HEK293 (cell line): ENCODE results near the gene IGDCC3.

ENCODE experiments used
- CTCF ChIA-PET: fragments of 350-600 bp; formaldehyde crosslinking; extraction: SDS; loops from one replicate; lab custom pipeline; 2021; ENCODE audit warnings: antibody characterized with exemption; lab: Yijun Ruan, JAX
- POLR2A ChIA-PET: fragments of 300-600 bp; formaldehyde crosslinking; extraction: SDS; loops from one replicate; lab custom pipeline; 2020; ENCODE audit warnings: antibody characterized with exemption, inconsistent platforms; lab: Yijun Ruan, JAX
- H3K27ac ChIP-seq: fragments of 200-500 bp; sonication (Bioruptor generic); 2 replicates; pipeline ENCODE4 v1.5.1; 2014; ENCODE audit warnings: low read depth, low read length, control low read depth, inconsistent platforms; ENCODE audit errors: extremely low read depth
- H3K36me3 ChIP-seq, 2 experiments: fragments of 200-500 bp in 1 of 2; sonication (Bioruptor generic) in 1 of 2; 1 replicate in 1 of 2; 2 replicates in 1 of 2; pipeline ENCODE4 v1.5.1; 2014 to 2017; ENCODE audit warnings: inconsistent platforms in 2 of 2, low read length in 2 of 2; ENCODE audit not compliant: control insufficient read depth in 2 of 2, insufficient read depth in 1 of 2
- H3K4me1 ChIP-seq: fragments of 200-500 bp; sonication (Bioruptor generic); 2 replicates; pipeline ENCODE4 v1.5.1; 2014; ENCODE audit warnings: mild to moderate bottlenecking, low read length, inconsistent platforms; ENCODE audit not compliant: control insufficient read depth, insufficient read depth
- H3K4me3 ChIP-seq: 2 replicates; pipeline ENCODE4 v1.5.1; 2011; ENCODE audit warnings: low read depth, mild to moderate bottlenecking, control low read depth, low read length, moderate library complexity
- H3K9me3 ChIP-seq: fragments of 200-500 bp; sonication (Bioruptor generic); 2 replicates; pipeline ENCODE4 v1.5.1; 2014; ENCODE audit warnings: low read depth, low read length, inconsistent platforms; ENCODE audit not compliant: control insufficient read depth, insufficient read depth
- GLI2 ChIP-seq: fragments of 450-650 bp; formaldehyde crosslinking; IDR thresholded peaks from 2 replicates; pipeline ENCODE4; 2017; ENCODE audit warnings: missing biosample characterization, missing genetic modification characterization, low read depth, borderline replicate concordance
- MEIS1 ChIP-seq: sonication (generic); formaldehyde crosslinking; IDR thresholded peaks from 2 replicates; pipeline ENCODE4 v1.8.1; 2022; ENCODE audit warnings: missing genetic modification reagents, mild to moderate bottlenecking, borderline replicate concordance
- OVOL3 ChIP-seq: fragments of 450-650 bp; formaldehyde crosslinking; IDR thresholded peaks from 2 replicates; pipeline ENCODE4 v1.5.1; 2016; ENCODE audit warnings: missing biosample characterization, missing genetic modification characterization
- SALL2 ChIP-seq: fragments of 450-650 bp; formaldehyde crosslinking; IDR thresholded peaks from 2 replicates; pipeline ENCODE4 v1.5.0; 2017; ENCODE audit warnings: missing biosample characterization, mild to moderate bottlenecking, missing genetic modification characterization, borderline replicate concordance
- ZBTB7A ChIP-seq: fragments of 450-650 bp; formaldehyde crosslinking; IDR thresholded peaks from 2 replicates; pipeline ENCODE4 v1.5.1; 2016; ENCODE audit warnings: low read depth, missing biosample characterization, missing genetic modification characterization
- ZFP41 ChIP-seq: fragments of 450-650 bp; formaldehyde crosslinking; IDR thresholded peaks from 2 replicates; pipeline ENCODE4 v1.5.1; 2016; ENCODE audit warnings: missing biosample characterization, missing genetic modification characterization, borderline replicate concordance
- ZFP69B ChIP-seq: fragments of 450-650 bp; formaldehyde crosslinking; IDR thresholded peaks from 2 replicates; pipeline ENCODE4 v1.5.1; 2016; ENCODE audit warnings: missing biosample characterization, missing genetic modification characterization
- ZNF146 ChIP-seq: fragments of 450-650 bp; formaldehyde crosslinking; IDR thresholded peaks from 2 replicates; pipeline ENCODE4 v1.5.1; 2016; ENCODE audit warnings: missing biosample characterization, missing genetic modification characterization
- ZNF155 ChIP-seq: fragments of 450-650 bp; formaldehyde crosslinking; IDR thresholded peaks from 2 replicates; pipeline ENCODE4 v1.5.1; 2016; ENCODE audit warnings: missing biosample characterization, missing genetic modification characterization
- ZNF175 ChIP-seq: fragments of 450-650 bp; formaldehyde crosslinking; IDR thresholded peaks from 2 replicates; pipeline ENCODE4 v1.5.1; 2016; ENCODE audit warnings: missing biosample characterization, missing genetic modification characterization
- ZNF211 ChIP-seq: fragments of 450-650 bp; formaldehyde crosslinking; IDR thresholded peaks from 2 replicates; pipeline ENCODE4 v1.5.1; 2016; ENCODE audit warnings: low read depth, missing biosample characterization, missing genetic modification characterization
- ZNF335 ChIP-seq: fragments of 450-650 bp; formaldehyde crosslinking; conservative IDR thresholded peaks from 2 replicates; pipeline ENCODE4 v1.5.1; 2016; ENCODE audit warnings: missing biosample characterization, missing genetic modification characterization
- ZNF398 ChIP-seq: fragments of 450-650 bp; formaldehyde crosslinking; IDR thresholded peaks from 2 replicates; pipeline ENCODE4 v1.5.1; 2017; ENCODE audit warnings: missing biosample characterization, missing genetic modification characterization
- ZNF404 ChIP-seq: fragments of 450-650 bp; formaldehyde crosslinking; IDR thresholded peaks from 2 replicates; pipeline ENCODE4 v1.5.1; 2017; ENCODE audit warnings: missing biosample characterization, missing genetic modification characterization
- ZNF518A ChIP-seq: fragments of 450-650 bp; formaldehyde crosslinking; conservative IDR thresholded peaks from 2 replicates; pipeline ENCODE4 v1.5.1; 2016; ENCODE audit warnings: low read depth, missing biosample characterization, missing genetic modification characterization
- ZNF549 ChIP-seq: fragments of 450-650 bp; IDR thresholded peaks from 2 replicates; pipeline ENCODE4 v1.5.1; 2018; ENCODE audit warnings: missing biosample characterization, missing genetic modification characterization, mild to moderate bottlenecking, inconsistent platforms, moderate library complexity
- ZNF558 ChIP-seq: fragments of 450-650 bp; formaldehyde crosslinking; IDR thresholded peaks from 2 replicates; pipeline ENCODE4 v1.5.1; 2016; ENCODE audit warnings: missing biosample characterization, missing genetic modification characterization
- ZNF677 ChIP-seq: fragments of 450-650 bp; IDR thresholded peaks from 2 replicates; pipeline ENCODE4 v1.5.0; 2018; ENCODE audit warnings: missing biosample characterization, mild to moderate bottlenecking, missing genetic modification characterization, moderate library complexity
- ZNF76 ChIP-seq: fragments of 450-650 bp; formaldehyde crosslinking; IDR thresholded peaks from 2 replicates; pipeline ENCODE4; 2016; ENCODE audit warnings: low read depth, missing biosample characterization, missing genetic modification characterization, borderline replicate concordance
- TF ChIP-seq, protein P1 (sequence below): fragments of 450-650 bp; formaldehyde crosslinking; IDR thresholded peaks from 2 replicates; pipeline ENCODE4 v1.5.1; 2017; ENCODE audit warnings: missing biosample characterization, missing genetic modification characterization

Gene IGDCC3

GRCh38 chr15:65342493-65342892, 35.3 kb downstream of the IGDCC3 start:
- ChIA-PET POLR2A (interaction anchor here (0.6 kb wide), 1 partner anchor 56 kb away, joined by 4 read pairs; no protein-coding TSS in a partner anchor), CTCF (interaction anchor here (1.3 kb wide), 1 partner anchor 22 kb away, joined by 4 read pairs; no protein-coding TSS in a partner anchor)
- TF ChIP-seq ZNF404 (no peak), ZNF211 (tag by site-specific recombination) (no peak), ZNF558 (tag by site-specific recombination) (no peak), ZNF76 (tag by site-specific recombination) (no peak), ZNF398 (tag by site-specific recombination) (no peak), MEIS1 (CRISPR knock-in tag) (no peak), ZNF335 (tag by site-specific recombination) (no peak), ZBTB7A (tag by site-specific recombination) (no peak), SALL2 (no peak), ZNF175 (tag by site-specific recombination) (no peak), ZNF146 (no peak), ZNF155 (no peak), ZNF518A (tag by site-specific recombination) (no peak), ZFP69B (tag by site-specific recombination) (no peak), OVOL3 (tag by site-specific recombination) (no peak), GLI2 (tag by site-specific recombination) (no peak), ZFP41 (tag by site-specific recombination) (no peak), ZNF549 (tag by site-specific recombination) (no peak), ZNF677 (tag by site-specific recombination) (no peak)
- TF ChIP-seq, protein P1, sequence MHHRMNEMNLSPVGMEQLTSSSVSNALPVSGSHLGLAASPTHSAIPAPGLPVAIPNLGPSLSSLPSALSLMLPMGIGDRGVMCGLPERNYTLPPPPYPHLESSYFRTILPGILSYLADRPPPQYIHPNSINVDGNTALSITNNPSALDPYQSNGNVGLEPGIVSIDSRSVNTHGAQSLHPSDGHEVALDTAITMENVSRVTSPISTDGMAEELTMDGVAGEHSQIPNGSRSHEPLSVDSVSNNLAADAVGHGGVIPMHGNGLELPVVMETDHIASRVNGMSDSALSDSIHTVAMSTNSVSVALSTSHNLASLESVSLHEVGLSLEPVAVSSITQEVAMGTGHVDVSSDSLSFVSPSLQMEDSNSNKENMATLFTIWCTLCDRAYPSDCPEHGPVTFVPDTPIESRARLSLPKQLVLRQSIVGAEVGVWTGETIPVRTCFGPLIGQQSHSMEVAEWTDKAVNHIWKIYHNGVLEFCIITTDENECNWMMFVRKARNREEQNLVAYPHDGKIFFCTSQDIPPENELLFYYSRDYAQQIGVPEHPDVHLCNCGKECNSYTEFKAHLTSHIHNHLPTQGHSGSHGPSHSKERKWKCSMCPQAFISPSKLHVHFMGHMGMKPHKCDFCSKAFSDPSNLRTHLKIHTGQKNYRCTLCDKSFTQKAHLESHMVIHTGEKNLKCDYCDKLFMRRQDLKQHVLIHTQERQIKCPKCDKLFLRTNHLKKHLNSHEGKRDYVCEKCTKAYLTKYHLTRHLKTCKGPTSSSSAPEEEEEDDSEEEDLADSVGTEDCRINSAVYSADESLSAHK: no peak
- H3K27ac ChIP-seq: no peak overlapping the region
- H3K4me3 ChIP-seq: no peak overlapping the region
- H3K9me3 ChIP-seq: no peaks in the 10 kb centered on the region
- peaks cover 2% of the 10 kb centered on the region for H3K4me1 ChIP-seq
- H3K36me3 ChIP-seq: no peaks in the 10 kb centered on the region
